Spleen (tissue), 11 donors: ENCODE data around the gene WDR59. TPM values are rescaled to one million over a fixed set of nuclear protein-coding genes. Genes with fewer than 3 reads are reported as not detected.

Experiments used
- DNase-seq: peaks from one replicate; pipeline ENCODE4 v3.0.0-alpha.2; 2020
- H3K27ac ChIP-seq, 8 donors: fragments of 200-600 bp; sonication (generic) in 7 of 8; 1 replicate in 4 of 8; 2 replicates in 4 of 8; pipeline versions ENCODE4 v1.5.0 to v1.8.0; 2016 to 2021; ENCODE audit warnings: inconsistent platforms in 4 of 8, mild to moderate bottlenecking in 4 of 8, moderate library complexity in 1 of 8
- H3K27me3 ChIP-seq, 7 donors: fragments of 200-600 bp; sonication (generic) in 6 of 7; replicated peaks in 1 of 7; 1 replicate in 4 of 7; 2 replicates in 3 of 7; pipeline versions ENCODE4 v1.5.0 to v1.8.0; 2016 to 2021; ENCODE audit warnings: inconsistent platforms in 3 of 7, mild to moderate bottlenecking in 1 of 7
- H3K36me3 ChIP-seq, 6 donors: fragments of 200-600 bp; sonication (generic) in 5 of 6; 1 replicate in 4 of 6; 2 replicates in 2 of 6; pipeline versions ENCODE4 v1.5.0 to v1.8.0; 2016 to 2021; ENCODE audit warnings: inconsistent platforms in 2 of 6
- H3K4me1 ChIP-seq, 6 donors: fragments of 200-600 bp; sonication (generic) in 5 of 6; 1 replicate in 3 of 6; 2 replicates in 3 of 6; pipeline versions ENCODE4 v1.5.0 to v1.8.0; 2016 to 2021; ENCODE audit warnings: inconsistent platforms in 3 of 6
- H3K4me3 ChIP-seq, 8 donors: fragments of 200-600 bp; sonication (generic) in 7 of 8; 1 replicate in 4 of 8; 2 replicates in 4 of 8; pipeline versions ENCODE4 v1.5.0 to v1.8.0; 2016 to 2021; ENCODE audit warnings: inconsistent platforms in 4 of 8, mild to moderate bottlenecking in 4 of 8, moderate library complexity in 2 of 8
- H3K9me3 ChIP-seq, 8 donors: fragments of 200-600 bp; sonication (generic) in 7 of 8; 1 replicate in 4 of 8; 2 replicates in 4 of 8; pipeline versions ENCODE4 v1.5.0 to v1.8.0; 2016 to 2021; ENCODE audit warnings: inconsistent platforms in 4 of 8
- POLR2A ChIP-seq, 3 donors: fragments of 450-650 bp; IDR thresholded peaks; one replicate each; pipeline ENCODE4 v1.5.1; 2017; ENCODE audit warnings: antibody characterized with exemption in 3 of 3, mild to moderate bottlenecking in 1 of 3
- POLR2AphosphoS5 ChIP-seq, 3 donors: sonication (generic); formaldehyde crosslinking; IDR thresholded peaks; one replicate each; pipeline ENCODE4 v1.5.1; 2017; ENCODE audit warnings: antibody characterized with exemption in 3 of 3
- WGBS, 5 donors: extraction: QIAGEN DNeasy Blood & Tissue Kit in 3 of 5; methylation state at CpG; one replicate each; pipeline versions ENCODE4 v1.1.5 to v1.1.7; 2013 to 2018; 5-methylcytosine and 5-hydroxymethylcytosine counted together
- intact Hi-C: fragments of 100-400 bp; cut with DNase I; formaldehyde crosslinking; loops from one replicate; pipeline ENCODE4 v1.15.0; 2023; ENCODE audit warnings: low total_unique reads
- polyA plus RNA-seq, 3 donors: library from polyadenylated mRNA; stranded (reverse); fragments of 200-250 nt; gene quantifications; one replicate each; pipeline ENCODE4 v1.2.1, GENCODE V29; 2013
- total RNA-seq, 7 donors: library from RNA; depleted of rRNA in 3 of 7; stranded (reverse); fragments of >200 nt in 3 of 7; fragmentation: NEBNext Ultra II Directional in 4 of 7; extraction: Animal tissue kit (Norgen Biotek cat#: 25700) in 4 of 7; gene quantifications; one replicate each; pipeline versions ENCODE4 v1.1.0 to v1.2.1, GENCODE V29; 2016 to 2021
- TF ChIP-seq, protein P1 (sequence below), 11 experiments: fragments of 200-600 bp in 7 of 11; fragments of 450-650 bp in 4 of 11; sonication (generic) in 4 of 11; IDR thresholded peaks in 8 of 11; conservative IDR thresholded peaks in 3 of 11; 1 replicate in 7 of 11; 2 replicates in 4 of 11; pipeline versions ENCODE4 v1.4.0 to v1.8.0; 2016 to 2021; ENCODE audit warnings: antibody characterized with exemption in 11 of 11, inconsistent platforms in 4 of 11, mild to moderate bottlenecking in 1 of 11
- donor health status: healthy with polysubstance abuse.
- donor health status: DM: no; HTN: no; CAD: no; lungs with moderate emphysema.
- donor health status: DM: no; HTN: no; CAD: no.
- donor health status: Bipolar disorder and iron deficiency.
- donor health status: healthy.
- donor health status: DM: no; HTN: no; CAD: no.
- donor health status: DM: yes; HTN: yes; CAD: no.

WDR59 gene
- total and polyA plus RNA-seq, 10 donors, result 18.1 to 76.7 (median 46.4) TPM

DNA sequence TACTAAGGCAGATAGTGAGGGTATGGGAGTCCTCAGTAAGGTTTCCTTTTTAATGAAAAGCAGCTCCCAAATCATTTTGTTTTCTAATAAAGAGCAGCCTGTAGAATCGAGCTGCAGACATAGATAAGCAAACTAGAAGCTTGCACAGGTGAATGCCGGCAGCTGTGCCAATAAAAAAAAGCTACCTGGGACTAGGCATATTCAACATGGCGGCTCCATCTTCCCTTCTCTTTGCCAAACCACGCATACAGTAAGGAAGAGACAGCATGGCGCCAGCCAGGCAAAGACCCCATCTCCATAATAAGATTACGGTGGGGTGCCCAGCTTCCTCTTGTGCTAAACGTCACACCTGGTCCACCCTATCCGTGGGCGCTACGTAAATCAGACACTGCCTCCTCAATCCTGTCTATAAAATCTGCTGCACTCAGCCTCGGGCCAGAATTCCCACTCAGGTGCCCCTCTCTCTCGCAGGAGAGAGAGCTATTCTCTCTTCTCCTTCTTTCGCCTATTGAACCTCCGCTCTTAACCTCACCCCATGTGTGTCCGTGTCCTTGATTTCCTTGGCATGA lies 117.6 kb downstream of the WDR59 start:
- Histone ChIP-seq H3K27ac (no peak overlapping the region), H3K4me3 (no peak overlapping the region), H3K4me1 (peaks cover 0 to 20% (median 13%) of the 10 kb centered on the region in 6 donors), H3K36me3 (peaks cover 0 to 15% (median 0%) of the 10 kb centered on the region in 6 donors), H3K27me3 (no peaks in the 10 kb centered on the region), H3K9me3 (no peaks in the 10 kb centered on the region)
- no peak for DNase-seq
- TF ChIP-seq, protein P1, sequence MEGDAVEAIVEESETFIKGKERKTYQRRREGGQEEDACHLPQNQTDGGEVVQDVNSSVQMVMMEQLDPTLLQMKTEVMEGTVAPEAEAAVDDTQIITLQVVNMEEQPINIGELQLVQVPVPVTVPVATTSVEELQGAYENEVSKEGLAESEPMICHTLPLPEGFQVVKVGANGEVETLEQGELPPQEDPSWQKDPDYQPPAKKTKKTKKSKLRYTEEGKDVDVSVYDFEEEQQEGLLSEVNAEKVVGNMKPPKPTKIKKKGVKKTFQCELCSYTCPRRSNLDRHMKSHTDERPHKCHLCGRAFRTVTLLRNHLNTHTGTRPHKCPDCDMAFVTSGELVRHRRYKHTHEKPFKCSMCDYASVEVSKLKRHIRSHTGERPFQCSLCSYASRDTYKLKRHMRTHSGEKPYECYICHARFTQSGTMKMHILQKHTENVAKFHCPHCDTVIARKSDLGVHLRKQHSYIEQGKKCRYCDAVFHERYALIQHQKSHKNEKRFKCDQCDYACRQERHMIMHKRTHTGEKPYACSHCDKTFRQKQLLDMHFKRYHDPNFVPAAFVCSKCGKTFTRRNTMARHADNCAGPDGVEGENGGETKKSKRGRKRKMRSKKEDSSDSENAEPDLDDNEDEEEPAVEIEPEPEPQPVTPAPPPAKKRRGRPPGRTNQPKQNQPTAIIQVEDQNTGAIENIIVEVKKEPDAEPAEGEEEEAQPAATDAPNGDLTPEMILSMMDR (IDR thresholded peaks at IDR 0.05 in 8 of 11, conservative IDR thresholded peaks at IDR 0.05 in 3 of 11), result no peak
- TF ChIP-seq POLR2A (IDR thresholded peaks at IDR 0.05) (no peak), POLR2AphosphoS5 (IDR thresholded peaks at IDR 0.05) (no peak)
- intact Hi-C loops, result no loop called here
- WGBS, 5 donors, result 84 to 89% (median 86%) methylated on average over 15 of the region's 15 CpGs

DNA sequence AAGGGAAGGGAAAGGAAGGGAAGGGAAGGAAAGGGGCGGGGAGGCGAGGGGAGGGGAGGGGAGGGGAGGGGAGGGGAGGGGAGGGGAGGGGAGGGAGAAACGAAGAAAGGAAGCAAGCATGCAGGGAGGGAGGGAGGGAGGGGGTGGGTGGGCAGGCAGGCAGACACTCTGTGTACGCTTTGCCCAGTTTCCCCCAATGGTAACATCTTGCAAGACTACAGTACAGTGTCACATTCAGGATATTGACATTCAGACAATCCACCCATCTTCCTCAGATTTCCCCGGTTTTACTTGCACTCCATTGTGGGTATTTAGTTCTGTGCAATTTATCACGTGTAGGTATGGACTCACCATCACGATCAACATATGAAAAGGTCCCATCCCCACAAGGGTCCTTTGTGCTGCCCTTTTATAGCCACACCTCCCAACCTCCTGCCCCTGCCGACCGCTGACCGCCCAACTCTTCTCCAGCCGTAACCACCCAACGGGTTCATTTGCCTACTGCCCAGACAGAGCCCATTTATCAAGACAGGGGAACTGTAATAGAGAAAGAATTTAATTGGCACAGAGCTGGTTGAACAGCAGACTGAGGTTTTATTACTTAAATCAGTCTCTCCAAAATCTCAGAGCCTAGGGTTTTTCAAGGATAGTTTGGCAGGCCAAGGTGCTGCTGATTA lies 118.9 kb downstream of the WDR59 start:
- H3K27ac ChIP-seq, result no peak overlapping the region
- H3K36me3 ChIP-seq, result peaks cover 0 to 2% (median 0%) of the 10 kb centered on the region in 6 donors
- no peak overlapping the region for H3K4me3 ChIP-seq
- intact Hi-C loops, result no loop called here
- TF ChIP-seq POLR2A (IDR thresholded peaks at IDR 0.05), result no peak
- TF ChIP-seq, protein P1 (IDR thresholded peaks at IDR 0.05 in 8 of 11, conservative IDR thresholded peaks at IDR 0.05 in 3 of 11), result no peak
- H3K9me3 ChIP-seq, result no peaks in the 10 kb centered on the region
- peaks cover 0 to 20% (median 13%) of the 10 kb centered on the region in 6 donors for H3K4me1 ChIP-seq
- 47 to 60% (median 51%) methylated on average over 9 to 12 of the region's 12 CpGs for WGBS, 5 donors
- DNase-seq, result no peak
- no peaks in the 10 kb centered on the region for H3K27me3 ChIP-seq

DNA sequence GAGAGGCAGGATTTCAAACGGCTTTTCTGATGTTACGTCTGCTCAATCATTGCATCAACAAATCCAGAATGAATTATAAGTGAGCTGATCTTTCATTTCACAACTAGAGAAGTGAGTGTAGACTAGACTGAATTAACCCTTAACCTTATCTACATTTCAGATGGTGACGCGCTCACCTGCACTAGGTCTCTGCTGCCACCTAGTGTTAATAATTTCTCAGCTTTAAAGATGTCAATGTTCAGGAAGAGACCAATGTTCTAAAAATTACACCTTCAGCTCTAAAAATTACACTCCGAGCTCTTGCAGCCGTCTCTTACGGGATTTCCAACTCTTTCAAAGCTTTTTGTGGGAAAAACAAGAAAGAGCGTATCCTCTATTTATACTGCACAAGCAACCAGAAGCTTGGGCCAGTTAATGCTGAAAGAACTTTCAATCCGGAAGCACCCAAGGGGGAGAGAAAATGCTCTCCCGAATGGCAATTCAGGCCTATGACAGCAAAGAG lies 122.1 kb downstream of the WDR59 start:
- intact Hi-C loops, result loop anchor here (5.0 kb wide), 1 partner anchor 155 kb away; no protein-coding TSS in a partner anchor
- no peak for DNase-seq
- TF ChIP-seq, protein P1 (IDR thresholded peaks at IDR 0.05 in 8 of 11, conservative IDR thresholded peaks at IDR 0.05 in 3 of 11), result peak; percentile 11 to 71 (median 55)
- TF ChIP-seq POLR2AphosphoS5 (IDR thresholded peaks at IDR 0.05), result no peak

DNA sequence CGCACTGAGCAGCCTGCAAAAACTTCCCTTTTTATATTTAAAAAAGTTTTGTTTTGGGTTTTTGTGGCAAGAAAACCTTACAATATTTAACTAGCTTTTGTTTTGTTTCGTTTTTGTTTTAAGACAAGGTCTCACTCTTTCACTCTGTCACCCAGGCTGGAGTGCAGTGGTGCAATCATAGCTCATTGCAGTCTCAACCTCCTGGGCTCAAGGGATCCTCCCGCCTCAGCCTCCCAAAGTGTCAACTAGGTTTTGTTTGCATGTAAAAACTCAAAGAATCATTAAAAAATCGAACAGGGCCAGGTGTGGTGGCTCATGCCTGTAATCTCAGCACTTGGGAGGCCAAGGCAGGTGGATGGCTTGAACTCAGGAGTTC lies 132.4 kb downstream of the WDR59 start:
- H3K27me3 ChIP-seq, result no peaks in the 10 kb centered on the region
- no peak overlapping the region for H3K4me3 ChIP-seq
- H3K4me1 ChIP-seq, result no peaks in the 10 kb centered on the region
- H3K9me3 ChIP-seq, result no peaks in the 10 kb centered on the region
- intact Hi-C loops, result no loop called here
- WGBS, 5 donors, result 47 to 63% (median 56%) methylated on average over 4 of the region's 4 CpGs
- TF ChIP-seq POLR2A (IDR thresholded peaks at IDR 0.05) (no peak), POLR2AphosphoS5 (IDR thresholded peaks at IDR 0.05) (no peak)
- TF ChIP-seq, protein P1 (IDR thresholded peaks at IDR 0.05 in 8 of 11, conservative IDR thresholded peaks at IDR 0.05 in 3 of 11), result no peak
- H3K27ac ChIP-seq, result no peak overlapping the region
- no peaks in the 10 kb centered on the region for H3K36me3 ChIP-seq
- DNase-seq, result no peak

More for the DNA sequence above, 122.1 kb downstream of the WDR59 start:
- Histone ChIP-seq H3K4me1 (peaks cover 0 to 10% (median 7%) of the 10 kb centered on the region in 6 donors), H3K4me3 (no peak overlapping the region), H3K36me3 (no peaks in the 10 kb centered on the region), H3K27me3 (no peaks in the 10 kb centered on the region), H3K27ac (no peak overlapping the region), H3K9me3 (no peaks in the 10 kb centered on the region)
- 26 to 40% (median 37%) methylated on average over 10 of the region's 10 CpGs for WGBS, 5 donors
